Cardiac fibroblast (primary cell): ENCODE results near the gene SYT1.
A peak's percentile ranks its signal among the peaks of the same experiment; 100 is the strongest.

ENCODE experiments used
- DNase-seq, 2 donors: peaks; one replicate each; pipeline versions ENCODE4 v3.0.0 to v3.0.0-alpha.2; 2010; ENCODE audit warnings: low read depth in 2 of 2
- H3K4me3 ChIP-seq, 2 donors: replicated peaks in 1 of 2; 1 replicate in 1 of 2; 2 replicates in 1 of 2; pipeline ENCODE4 v1.5.1; 2011; ENCODE audit warnings: low read depth in 2 of 2, low read length in 2 of 2, mild to moderate bottlenecking in 2 of 2, moderate library complexity in 1 of 2
- CTCF ChIP-seq: IDR thresholded peaks from one replicate; pipeline ENCODE4 v1.5.1; 2011; ENCODE audit warnings: low read depth, mild to moderate bottlenecking, low read length, inconsistent platforms

Gene SYT1

GRCh38 chr12:79119796-79120195, 255.2 kb downstream of the SYT1 start:
- TF ChIP-seq CTCF, result no peak
- H3K4me3 ChIP-seq, result no peak overlapping the region
- peak in 1 of 2 donors; percentile 2 for DNase-seq

- peak; percentile 2 to 9 for DNase-seq
- TF ChIP-seq CTCF, result peak; percentile 32
- H3K4me3 ChIP-seq, result no peak overlapping the region
These were observed 256.9 kb downstream of the SYT1 start for GRCh38 chr12:79121486-79121885.

- H3K4me3 ChIP-seq, result no peak overlapping the region
- no peak for TF ChIP-seq CTCF
- DNase-seq, result no peak
These were observed 259.8 kb downstream of the SYT1 start for GRCh38 chr12:79124385-79124784.

GRCh38 chr12:79125358-79125757, 260.8 kb downstream of the SYT1 start:
- TF ChIP-seq CTCF, result no peak
- H3K4me3 ChIP-seq, result no peak overlapping the region
- no peak for DNase-seq

GRCh38 chr12:79127271-79127751, 262.7 kb downstream of the SYT1 start:
- DNase-seq, result peak; percentile 86 to 92
- TF ChIP-seq CTCF, result no peak
- no peak overlapping the region for H3K4me3 ChIP-seq

GRCh38 chr12:79128956-79129355, 264.4 kb downstream of the SYT1 start:
- DNase-seq, result peak in 1 of 2 donors; percentile 7
- H3K4me3 ChIP-seq, result no peak overlapping the region
- TF ChIP-seq CTCF, result no peak

GRCh38 chr12:79138872-79139271, 274.3 kb downstream of the SYT1 start:
- no peak for TF ChIP-seq CTCF
- no peak overlapping the region for H3K4me3 ChIP-seq
- DNase-seq, result no peak
